Iris pigment epithelial cell (primary cell): ENCODE results near the gene CTDSPL2.
"Not testable (repeated sequence)": the region's sequence is repeated elsewhere in the genome, so short reads cannot be mapped to it uniquely, and the experiment has no call there.

Source experiments
- DNase-seq: peaks from one replicate; pipeline ENCODE4 v3.0.0-alpha.2; 2011; ENCODE audit warnings: low read depth

The CTDSPL2 gene

DNA sequence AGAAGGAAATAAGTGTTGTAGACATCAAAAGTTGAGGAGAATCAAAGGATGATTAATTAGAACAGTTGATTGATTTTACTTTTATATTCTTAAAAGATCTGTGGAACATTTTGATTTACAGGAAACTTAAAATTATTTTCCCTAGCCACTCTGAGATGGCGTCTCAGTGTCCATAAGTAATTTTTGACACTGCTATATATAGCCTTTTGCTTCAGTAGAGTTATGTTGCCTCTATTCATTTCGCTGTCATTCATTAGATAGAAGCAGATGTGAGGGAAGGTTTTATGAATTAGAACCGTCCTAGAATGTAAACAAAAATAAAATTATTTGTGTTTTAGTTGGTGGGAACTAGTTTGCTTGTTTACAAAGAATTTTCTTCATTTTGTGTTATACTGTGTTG, 58.5 kb downstream of the CTDSPL2 start:
- DNase-seq = no peak

DNA sequence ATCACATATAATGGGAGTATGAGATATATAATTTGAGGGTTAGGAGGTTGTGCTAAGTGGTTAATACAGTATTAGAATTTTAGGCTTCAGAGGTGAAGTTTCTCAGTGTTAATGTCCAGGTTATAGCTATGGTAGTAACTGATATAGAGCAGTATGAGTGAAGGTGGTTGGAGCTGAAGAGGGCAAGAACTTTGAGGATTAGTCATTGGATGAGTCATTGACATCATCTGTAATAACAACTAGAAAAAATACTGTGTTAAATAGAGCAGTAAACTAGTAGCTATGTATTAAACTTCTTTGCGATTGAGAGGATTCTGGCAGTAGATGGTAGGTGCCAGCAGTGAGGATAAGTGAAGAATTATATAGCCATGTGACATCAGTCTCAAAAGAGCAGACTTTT, 62.0 kb downstream of the CTDSPL2 start:
- peak; percentile 89 for DNase-seq

DNA sequence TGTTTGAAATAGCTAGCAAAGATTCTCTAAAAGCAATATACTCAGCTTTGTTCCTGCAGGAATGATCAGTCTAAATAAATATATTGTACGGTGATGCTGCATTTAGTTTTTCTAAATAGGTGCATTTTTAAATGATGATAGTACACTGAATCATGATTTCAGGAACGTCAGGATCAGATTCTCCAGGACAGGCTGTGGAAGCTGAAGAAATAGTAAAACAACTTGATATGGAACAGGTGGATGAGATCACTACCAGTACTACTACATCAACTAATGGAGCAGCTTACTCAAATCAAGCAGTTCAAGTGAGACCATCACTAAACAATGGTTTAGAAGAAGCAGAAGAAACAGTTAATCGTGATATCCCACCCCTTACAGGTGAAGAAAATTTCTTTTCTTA, 63.2 kb downstream of the CTDSPL2 start:
- DNase-seq = peak; percentile 58

DNA sequence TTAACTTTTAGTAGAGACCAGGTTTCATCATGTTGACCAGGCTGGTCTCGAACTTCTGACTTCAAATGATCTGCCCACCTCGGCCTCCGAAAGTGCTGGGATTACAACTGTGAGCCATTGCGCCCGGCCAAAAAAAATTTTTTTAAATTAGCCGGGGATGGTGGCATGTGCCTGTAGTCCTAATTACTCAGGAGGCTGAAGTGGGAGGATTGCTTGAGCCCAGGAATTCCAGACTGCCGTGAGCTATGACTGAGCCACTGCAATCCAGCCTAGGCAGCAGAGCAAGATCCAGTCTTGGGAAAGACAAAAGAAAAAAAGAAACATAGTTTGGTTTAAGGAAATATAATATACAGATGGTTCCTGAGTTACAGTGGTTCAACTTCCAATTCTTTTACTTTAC, 64.6 kb downstream of the CTDSPL2 start:
- DNase-seq = no peak

DNA sequence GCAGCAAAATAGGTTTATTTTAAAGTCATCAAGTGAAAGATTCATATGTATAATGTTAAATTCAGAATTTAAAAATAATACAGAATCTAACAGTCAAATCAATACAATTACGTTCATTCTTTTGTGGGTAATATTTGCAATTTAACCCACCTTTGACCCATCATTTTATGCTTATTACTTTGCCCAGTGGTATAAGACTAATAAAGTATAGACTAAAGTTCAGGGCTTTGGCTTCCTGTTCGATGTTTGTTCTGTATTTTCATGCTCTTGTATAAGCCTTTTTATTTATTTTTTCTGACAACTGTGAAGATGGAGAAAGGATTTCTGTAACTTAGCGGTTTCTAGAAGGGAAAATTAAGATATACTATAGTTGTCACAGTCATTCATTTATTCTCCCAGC, 65.2 kb downstream of the CTDSPL2 start:
- DNase-seq = no peak

DNA sequence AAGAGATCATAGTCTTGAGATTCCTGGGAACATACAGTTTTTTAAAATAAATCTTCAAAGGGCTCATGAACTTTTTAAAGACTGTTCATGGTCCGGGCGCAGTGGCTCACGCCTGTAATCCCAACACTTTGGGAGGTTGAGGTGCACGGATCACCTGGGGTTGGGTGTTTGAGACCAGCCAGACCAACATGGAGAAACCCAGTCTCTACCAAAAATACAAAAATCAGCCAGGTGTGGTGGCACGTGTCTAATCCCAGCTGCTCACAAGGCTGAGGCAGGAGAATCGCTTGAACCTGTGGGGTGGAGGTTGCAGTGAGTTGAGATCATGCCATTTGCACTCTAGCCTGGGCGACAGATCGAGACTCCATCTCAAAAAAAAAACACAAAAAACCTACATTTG, 68.1 kb downstream of the CTDSPL2 start:
- no peak for DNase-seq

DNA sequence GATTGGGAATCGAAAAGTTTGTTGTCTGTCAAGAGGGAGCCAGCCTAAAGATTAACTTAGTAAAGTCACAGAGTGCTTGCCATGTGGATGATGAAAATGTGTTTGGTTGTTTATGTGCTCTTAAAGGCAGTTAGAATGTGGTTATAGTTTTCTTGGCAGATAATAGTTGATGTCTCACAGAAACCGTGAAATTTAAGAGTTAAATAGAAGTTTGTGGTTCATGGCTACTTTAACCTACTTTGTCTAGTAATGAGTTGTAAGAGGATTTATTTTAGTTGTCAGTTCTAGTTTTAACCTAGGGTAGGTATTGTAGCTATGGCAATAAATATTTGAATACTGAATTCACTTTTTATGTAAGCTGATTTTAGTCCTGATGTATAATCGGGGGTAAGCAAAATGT, 73.1 kb downstream of the CTDSPL2 start:
- DNase-seq = no peak

DNA sequence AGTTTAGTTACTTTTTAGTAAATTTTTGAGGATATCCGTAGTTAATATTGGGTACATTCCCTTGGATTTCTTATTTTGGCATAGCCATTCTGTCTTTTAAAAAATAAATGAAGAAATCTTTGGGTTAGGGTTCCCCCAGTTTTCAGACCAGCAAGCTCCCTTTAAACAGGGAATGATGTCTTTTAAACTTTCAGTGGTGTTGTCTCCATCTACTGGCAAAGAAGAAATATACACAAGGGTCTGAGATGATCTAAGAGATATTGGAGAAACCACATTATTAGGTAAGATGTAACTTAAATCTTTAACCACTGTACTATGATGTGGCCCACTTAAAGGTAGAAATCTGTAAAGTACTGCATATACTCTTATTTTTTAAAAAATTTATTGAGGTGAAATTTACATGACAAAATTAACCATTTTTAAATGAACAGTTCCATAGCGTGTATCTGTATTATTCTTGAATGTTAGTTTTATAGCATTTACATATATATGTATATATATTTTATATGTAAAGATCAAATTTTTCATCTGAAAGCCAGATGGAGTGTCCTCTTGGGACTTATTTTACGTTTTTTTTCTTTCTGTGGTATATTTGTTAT, 74.4 kb downstream of the CTDSPL2 start:
- DNase-seq = peak; percentile 65

DNA sequence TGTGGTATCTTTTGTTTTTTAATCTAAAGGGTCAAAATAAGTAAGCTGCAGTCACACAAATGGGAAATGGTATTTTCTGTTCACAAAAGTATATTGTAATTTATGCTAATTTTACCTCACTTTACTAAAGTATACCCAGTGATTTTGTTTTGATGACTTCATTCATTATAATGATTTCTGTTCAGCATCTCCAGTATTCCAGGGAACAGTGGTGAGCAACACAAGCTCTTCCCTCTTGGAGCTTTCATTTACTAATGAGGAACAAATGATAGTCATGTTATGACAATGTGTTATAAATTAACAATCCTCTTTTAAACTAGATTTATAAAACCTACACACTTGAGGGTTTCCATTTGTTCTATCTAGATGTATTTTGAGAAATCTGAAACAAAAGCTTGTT, 89.0 kb downstream of the CTDSPL2 start:
- DNase-seq = no peak

DNA sequence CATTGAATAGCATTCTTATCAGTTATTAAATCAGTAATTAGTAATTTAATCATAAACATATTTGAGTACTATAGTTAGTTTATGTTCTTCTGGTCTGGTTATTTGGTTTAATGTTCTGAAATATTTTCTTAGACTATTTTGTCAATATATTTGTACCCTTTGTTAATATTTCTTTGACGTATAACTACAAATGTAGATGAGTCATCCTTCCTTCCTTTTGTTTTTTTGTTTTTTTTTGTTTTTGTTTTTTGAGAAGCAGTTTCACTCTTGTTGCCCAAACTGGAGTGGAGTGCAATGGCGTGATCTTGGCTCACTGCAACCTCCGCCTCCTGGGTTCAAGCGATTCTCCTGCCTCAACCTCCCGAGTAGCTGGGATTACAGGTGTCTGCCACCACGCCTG, 92.1 kb downstream of the CTDSPL2 start:
- no peak for DNase-seq

DNA sequence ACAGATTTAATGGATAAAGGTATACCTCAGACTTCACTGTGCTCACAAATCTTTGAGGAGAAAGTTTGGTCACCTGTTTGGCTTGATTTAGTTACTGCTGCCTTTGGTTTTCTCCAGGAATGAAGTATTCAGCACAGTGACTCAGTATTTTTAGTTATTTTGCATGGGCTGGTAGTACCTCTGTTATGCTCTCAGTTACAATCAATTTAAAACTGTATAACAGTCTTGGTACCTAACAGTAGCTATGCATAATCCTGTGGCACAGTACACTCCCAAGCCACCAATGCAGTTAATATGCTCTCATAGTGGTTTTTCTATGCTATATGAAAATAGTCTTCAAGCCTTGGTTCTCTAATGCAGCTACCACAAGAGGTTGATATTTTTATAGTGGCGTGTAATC, 97.6 kb downstream of the CTDSPL2 start:
- no peak for DNase-seq

DNA sequence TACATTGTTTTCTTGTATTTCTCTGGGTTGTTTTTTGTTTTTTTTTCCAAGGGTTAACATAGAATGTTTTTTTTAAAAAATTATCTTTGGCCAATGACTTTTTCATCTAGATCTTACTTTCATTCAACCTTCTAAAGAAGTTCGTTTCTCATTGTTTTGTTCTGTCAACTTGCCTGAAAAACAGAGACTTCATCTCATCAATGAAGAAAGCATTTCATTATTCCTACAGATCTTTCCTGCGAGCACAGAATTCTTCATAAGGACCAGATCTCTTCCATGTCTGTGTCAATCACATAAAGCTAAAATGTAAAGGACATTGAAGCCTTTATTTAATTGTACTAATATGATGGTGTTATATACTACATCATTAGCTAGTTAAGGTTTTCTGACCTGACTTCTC, 99.8 kb downstream of the CTDSPL2 start:
- DNase-seq = no peak

DNA sequence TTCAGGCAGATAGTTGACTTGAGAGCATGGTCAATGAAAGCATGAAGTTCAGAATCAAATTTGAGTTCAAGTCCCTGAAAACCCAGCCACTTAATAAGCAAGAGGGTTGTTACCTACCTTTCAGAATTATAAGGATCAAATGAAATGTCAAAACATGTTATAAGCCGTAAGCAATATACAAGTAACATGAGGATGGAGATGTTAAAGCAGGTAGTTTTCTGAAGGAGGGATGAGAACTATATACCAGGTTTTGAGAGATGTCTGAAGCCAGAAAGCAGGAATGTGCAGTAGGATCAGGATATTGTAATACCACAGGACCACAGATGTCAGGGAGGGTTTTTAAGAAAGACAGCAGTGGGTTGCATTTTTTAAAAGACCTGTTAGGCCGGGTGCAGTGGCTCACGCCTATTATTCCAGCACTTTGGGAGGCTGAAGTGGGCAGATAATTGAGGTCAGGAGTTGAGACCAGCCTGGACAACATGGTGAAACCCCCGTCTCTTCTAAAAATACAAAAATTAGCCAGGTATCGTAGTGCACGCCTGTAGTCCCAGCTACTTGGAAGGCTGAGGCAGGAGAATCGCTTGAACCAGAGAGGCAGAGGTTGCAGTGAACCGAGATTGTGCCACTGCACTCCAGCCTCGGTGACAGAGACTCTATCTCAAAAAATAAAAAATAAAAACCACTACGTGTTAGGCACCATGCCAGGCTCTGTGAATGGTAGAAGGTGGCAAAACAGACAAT, 102.6 kb downstream of the CTDSPL2 start:
- DNase-seq = no peak

DNA sequence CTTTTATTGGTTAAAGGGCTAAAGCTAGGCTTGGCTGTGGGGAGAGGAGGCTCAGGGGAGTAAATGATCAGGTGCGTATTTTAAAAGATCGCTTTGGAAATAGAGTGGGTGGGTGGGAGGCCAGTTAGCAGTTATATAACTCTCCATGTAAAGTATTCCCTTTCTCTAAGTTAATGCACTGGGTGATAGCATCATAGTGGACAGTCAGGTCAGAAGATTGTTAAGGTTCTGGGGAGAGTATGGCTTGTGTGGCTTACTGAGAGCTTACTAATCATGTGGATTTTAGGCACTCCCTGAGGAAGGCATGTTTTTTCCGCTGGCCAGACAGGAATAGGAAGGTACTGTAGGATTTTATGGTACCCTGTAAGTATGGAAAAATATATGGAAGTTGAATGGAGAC, 103.2 kb downstream of the CTDSPL2 start:
- no peak for DNase-seq

DNA sequence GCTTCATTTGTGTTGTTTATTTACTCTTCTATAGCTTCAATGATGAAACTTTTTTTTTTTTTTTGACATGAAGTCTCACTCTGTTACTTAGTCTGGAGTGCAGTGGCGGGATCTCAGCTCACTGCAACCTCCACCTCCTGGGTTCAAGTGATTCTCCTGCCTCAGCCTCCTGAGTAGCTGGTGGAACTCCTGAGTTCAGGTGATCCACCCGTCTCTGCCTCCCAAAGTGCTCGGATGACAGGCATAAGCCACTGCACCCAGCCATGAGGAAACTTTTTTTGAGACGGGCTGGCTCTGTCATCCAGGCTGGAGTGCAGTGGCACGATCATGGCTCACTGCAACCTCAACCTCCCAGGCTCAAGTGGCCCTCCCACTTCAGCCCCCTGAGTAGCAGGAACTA, 104.8 kb downstream of the CTDSPL2 start:
- DNase-seq = not testable (repeated sequence)

DNA sequence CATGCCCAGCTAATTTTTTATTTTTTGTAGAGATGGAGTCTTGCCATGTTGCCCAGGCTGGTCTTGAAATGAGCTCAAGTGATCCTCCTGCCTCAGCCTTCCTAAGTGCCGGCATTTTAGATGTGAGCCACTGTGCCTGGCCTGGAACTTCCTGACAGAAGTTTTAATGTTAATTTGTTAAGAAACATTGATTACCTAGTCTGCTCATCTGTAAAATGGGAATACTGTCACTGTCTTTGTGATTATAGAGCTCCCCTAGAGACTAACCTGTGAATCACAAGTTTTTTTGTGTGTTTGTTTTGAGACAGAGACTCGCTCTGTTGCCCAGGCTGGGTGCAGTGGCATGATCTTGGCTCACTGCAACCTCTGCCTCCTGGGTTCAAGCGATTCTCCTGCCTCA, 105.3 kb downstream of the CTDSPL2 start:
- no peak for DNase-seq

DNA sequence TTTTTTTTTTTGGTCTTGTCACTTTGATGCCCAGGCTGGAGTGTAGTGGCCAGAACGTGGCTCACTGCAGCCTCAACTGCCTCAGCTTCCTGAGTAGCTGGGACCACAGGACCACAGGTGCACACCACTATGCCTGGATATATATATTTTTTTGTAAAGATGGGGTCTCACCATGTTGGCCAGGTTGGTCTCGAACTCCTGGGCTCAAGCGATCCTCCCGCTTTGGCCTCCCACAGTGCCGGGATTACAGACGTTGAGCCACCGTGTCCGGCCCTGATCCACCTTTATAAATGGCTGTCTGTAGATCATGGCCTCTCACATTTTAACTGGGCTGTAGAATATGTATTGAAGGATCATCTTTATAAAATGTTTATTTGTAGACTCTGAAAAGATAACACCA, 107.7 kb downstream of the CTDSPL2 start:
- no peak for DNase-seq

DNA sequence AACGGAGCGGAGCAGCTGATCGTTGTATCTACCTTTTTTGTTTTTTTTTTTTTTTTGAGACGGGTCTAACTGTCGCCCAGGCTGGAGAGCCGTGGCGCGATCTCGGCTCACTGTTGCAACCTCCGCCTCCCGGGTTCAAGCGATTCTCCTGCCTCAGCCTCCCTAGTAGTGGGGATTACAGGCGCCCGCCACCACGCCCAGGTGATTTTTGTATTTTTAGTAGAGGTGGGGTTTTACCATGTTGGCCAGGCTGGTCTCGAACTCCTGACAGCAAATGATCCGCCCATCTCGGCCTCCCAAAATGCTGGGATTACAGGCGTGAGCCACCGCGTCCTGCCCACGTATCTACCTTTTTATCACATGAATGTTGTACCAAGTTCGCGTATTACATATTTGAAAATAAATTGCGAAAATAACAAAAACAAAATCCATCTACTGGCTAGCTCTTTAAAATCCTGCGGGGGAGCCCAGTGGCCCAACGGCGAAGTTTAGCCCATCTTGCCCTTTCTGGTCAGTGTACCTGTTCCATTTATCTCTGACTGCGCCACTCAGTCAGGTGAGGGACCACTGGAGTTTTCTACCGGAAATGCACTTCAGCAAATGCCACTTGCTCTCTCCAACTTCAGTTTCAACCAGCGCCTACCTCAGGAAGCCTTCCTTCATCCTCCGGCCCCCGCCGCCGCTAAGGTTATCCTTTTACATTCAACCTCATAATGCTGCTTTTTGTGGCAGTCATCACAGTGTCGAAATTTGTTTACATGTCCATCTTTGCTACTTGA, 108.3 kb downstream of the CTDSPL2 start:
- DNase-seq = no peak

DNA sequence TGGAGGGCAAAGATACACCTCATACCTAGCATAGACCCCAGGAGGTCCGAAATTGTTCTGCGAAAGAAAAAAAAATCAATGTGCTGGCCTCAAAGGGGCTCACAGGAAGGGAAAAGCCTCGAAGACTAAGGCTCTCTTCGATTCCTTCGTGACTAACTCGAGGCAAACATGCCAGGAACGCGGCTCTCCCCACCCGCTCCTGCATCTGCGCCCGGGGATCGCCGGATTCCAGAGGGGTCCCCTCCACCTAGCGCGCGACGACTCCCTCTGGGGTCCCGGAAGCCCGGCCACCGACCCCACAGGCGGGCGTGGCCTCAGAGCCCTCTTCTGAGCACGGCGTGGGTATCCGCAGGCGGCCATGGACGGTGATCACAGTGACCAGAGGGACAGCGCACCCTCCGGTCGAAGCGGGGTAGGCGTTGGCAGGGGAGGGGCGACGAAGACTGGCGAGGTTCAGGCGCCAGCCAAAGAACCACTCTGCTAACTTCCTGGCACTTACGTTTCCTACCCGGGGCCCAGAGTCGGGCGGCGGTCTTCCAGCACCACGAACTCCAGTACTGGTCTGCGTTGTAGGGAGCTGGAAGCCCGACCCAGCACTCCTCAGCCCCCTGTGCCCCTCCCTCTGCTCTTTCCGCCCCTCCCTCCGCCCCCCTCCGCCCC, 109.0 kb downstream of the CTDSPL2 start:
- peak; percentile 73 for DNase-seq

DNA sequence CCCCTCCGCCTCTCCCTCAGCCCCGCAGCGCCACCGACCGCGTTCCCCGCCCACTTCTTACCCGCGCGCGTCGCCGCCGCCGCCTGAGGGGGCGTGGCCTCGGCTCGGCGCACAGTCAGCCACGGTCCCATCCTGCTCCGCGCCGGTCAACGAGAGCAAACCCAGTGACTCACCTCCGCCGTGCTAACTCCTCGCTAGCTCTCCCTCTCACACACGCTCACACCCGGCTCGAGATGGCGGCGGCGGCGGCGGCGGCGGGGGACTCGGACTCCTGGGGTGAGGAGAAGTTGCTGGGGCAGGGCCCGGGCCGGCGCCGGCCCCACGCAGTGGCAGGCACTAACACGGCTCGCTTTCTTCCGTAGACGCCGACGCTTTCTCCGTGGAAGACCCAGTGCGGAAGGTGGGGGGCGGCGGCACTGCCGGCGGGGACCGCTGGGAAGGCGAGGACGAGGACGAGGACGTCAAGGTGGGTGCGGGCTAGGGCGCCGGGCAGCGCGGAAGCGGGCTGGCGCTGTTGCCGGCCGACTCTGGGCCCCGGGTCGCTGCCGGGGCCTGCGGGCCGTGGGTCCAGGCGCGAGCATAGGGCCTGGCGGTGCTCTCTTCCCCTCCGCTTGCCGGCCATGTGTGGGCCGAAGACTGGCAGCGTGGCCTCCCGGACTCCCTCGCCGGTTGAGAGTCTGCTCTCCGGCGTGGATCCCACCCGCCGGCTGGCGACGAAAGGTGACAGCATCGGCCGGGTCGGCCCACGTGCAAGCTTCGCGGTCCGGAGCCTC, 109.7 kb downstream of the CTDSPL2 start, which contains the start of gene EIF3J:
Gene EIF3J (plus strand): TSS at position 186 of the 773 bp plus-strand sequence. CDS start 48 bp downstream, at position 234.
- peak; percentile 98 for DNase-seq

DNA sequence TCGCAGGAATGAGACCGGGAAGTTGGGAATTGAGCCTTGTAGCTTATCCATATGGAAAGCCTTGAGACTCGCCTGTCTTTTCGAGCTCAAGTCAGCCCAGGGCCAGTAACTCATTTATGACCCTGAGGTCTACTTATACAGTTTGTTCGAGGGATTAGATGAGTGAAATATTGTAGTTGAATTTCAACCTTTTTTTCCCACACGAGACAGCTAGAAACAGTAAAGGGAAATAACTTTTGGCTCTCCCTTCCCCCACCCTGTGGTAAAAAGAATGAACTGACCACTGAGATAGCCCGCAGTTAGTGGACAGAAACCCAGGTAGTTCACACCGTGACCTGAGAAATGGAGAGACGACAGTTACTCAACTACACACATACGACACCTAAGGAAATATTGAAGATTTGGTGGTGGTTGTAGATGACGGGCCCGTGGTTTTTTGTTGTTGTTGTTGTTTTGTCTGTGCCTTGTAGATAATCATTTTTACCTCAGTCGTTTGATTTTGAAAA, 110.4 kb downstream of the CTDSPL2 start:
- peak; percentile 16 for DNase-seq
